Astrocyte (in vitro differentiated cells and primary cell): ENCODE data around the gene PCDHGA5.

Experiments
- CTCF ChIP-seq: IDR thresholded peaks from 2 replicates; pipeline ENCODE4 v1.5.1; 2011; ENCODE audit warnings: low read depth, mild to moderate bottlenecking, inconsistent platforms, low read length, moderate library complexity; ENCODE audit not compliant: insufficient read depth
- EZH2 ChIP-seq: IDR thresholded peaks from 2 replicates; pipeline ENCODE4 v1.6.1; 2012; ENCODE audit warnings: mild to moderate bottlenecking, low read length, inconsistent platforms; ENCODE audit not compliant: insufficient read depth

- TF ChIP-seq CTCF (no peak), EZH2 (no peak)
Measured at GRCh38 chr5:141403387-141403786, 39.4 kb downstream of the PCDHGA5 start.
